Stimulated activated naive B cell treated with anti-CD40 and anti-IgM and Interleukin-4, amounts not matched to agents 10 μg/mL and 1 μg/mL and 100 μg/mL, for 72 hours (primary cell): ENCODE measurements around the gene GRIN2A.

Experiments used
- ATAC-seq, 2 donors: fragments of 150-1000 bp; cut with Tn5 transposase; replicated peaks; 2 replicates each; pipeline ENCODE4 v1.10.0; 2021; ENCODE audit warnings: moderate library complexity in 1 of 2
- DNase-seq: peaks from one replicate; pipeline ENCODE4 v3.0.0; 2021
- H3K27ac Mint-ChIP-seq: one replicate; pipeline ENCODE4 v1.8.0; 2022; ENCODE audit warnings: mild to moderate bottlenecking, mixed read lengths
- H3K27me3 Mint-ChIP-seq, 2 donors: one replicate each; pipeline ENCODE4 v1.8.0; 2022; ENCODE audit warnings: mixed read lengths in 2 of 2
- H3K36me3 Mint-ChIP-seq, 2 donors: one replicate each; pipeline ENCODE4 v1.8.0; 2022; ENCODE audit warnings: mixed read lengths in 2 of 2, mild to moderate bottlenecking in 1 of 2
- H3K4me1 Mint-ChIP-seq, 2 donors: one replicate each; pipeline ENCODE4 v1.8.0; 2022; ENCODE audit warnings: mixed read lengths in 2 of 2, mild to moderate bottlenecking in 1 of 2
- H3K4me3 Mint-ChIP-seq, 2 donors: one replicate each; pipeline ENCODE4 v1.8.0; 2022; ENCODE audit warnings: mild to moderate bottlenecking in 2 of 2, mixed read lengths in 2 of 2, moderate library complexity in 1 of 2
- H3K9me3 Mint-ChIP-seq, 2 donors: one replicate each; pipeline ENCODE4 v1.8.0; 2022; ENCODE audit warnings: mixed read lengths in 2 of 2, mild to moderate bottlenecking in 1 of 2

The GRIN2A gene

DNA sequence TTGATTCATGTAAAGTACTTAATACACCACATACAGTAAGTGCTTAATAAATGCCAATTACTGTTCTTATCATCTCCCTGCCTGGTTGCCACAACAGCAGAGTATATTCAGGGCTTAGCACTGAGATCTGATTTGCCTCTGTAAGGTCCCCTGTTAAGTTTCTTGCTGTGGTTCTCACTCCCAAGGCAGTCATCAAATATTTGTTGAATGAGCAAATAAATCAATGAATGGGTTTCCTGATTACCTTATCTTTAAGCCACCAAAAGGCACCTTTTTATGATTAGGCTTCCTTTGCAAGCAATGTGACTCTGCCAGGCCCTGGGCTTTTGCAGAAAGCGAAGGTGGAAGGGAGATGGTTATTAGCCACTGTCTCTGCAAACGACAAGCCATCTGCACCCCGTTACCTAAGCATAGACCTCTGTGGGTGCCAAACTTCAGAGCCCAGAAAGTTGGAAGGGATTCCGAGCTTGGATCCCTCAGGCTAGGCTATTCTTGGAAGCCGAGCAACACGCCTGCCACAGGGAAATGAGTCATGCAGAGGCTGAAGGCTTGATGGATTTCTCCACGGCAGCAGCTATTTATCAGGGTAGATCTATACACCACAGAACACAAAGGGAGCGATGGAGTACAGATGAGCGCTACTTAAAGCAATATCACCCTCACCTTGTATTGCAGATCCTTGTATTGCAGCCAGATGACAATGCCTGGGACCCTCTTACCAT, 102.0 kb downstream of the GRIN2A start:
- H3K4me3 Mint-ChIP-seq = no peak overlapping the region
- H3K4me1 Mint-ChIP-seq = no peaks in the 10 kb centered on the region
- H3K27me3 Mint-ChIP-seq = peaks cover 28 to 47% of the 10 kb centered on the region in 2 donors
- peaks cover 0 to 1% of the 10 kb centered on the region in 2 donors for H3K9me3 Mint-ChIP-seq
- no peak overlapping the region for H3K27ac Mint-ChIP-seq
- ATAC-seq (no peak), DNase-seq (no peak)
- H3K36me3 Mint-ChIP-seq = no peaks in the 10 kb centered on the region

DNA sequence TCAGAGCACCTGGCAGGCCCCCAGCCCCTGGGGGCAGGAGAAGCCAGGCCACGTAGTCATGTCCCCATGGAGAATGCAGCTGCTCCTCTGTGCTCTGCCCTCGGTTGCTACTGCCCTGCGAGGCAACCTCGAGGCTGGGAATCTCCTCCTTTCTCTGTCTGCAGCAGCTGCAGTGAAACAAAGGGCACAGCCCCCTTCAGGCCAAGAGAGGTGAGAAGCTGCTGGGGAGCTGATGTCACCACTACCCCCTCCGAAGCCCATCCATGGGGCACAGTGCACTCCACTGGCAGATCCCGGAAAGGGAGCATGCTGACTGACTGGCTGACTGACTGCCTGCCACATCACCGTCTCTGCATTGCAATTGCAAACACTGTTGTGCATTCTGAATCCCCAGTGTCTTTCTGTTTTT, 103.7 kb downstream of the GRIN2A start:
- Mint-ChIP-seq H3K27ac (no peak overlapping the region), H3K9me3 (peaks cover 0 to 1% of the 10 kb centered on the region in 2 donors), H3K4me1 (no peaks in the 10 kb centered on the region), H3K27me3 (peaks cover 26 to 34% of the 10 kb centered on the region in 2 donors), H3K36me3 (no peaks in the 10 kb centered on the region), H3K4me3 (no peak overlapping the region)
- ATAC-seq (no peak), DNase-seq (no peak)

DNA sequence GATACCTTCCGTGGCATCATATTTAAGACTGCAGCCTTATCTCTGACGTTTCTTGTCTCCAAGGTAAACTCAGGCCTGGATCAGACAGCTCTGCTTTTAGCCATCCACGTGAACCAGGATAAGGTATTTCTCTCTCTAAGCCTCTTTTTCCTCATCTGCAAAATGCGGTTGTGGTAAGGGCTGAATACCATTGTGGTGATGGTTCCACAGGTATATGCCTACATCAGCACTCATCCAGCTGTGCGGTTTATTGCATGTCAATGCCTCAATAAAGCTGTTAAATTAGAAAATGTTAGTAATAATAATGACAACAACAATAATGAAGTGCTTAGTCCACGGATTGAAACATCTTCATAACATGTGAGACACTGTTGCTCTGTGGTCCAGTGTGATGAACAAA, 104.4 kb downstream of the GRIN2A start:
- peaks cover 0 to 1% of the 10 kb centered on the region in 2 donors for H3K9me3 Mint-ChIP-seq
- DNase-seq = no peak
- peaks cover 21 to 30% of the 10 kb centered on the region in 2 donors for H3K27me3 Mint-ChIP-seq
- no peaks in the 10 kb centered on the region for H3K4me1 Mint-ChIP-seq
- no peak for ATAC-seq
- no peak overlapping the region for H3K4me3 Mint-ChIP-seq
- H3K36me3 Mint-ChIP-seq = no peaks in the 10 kb centered on the region
- no peak overlapping the region for H3K27ac Mint-ChIP-seq

DNA sequence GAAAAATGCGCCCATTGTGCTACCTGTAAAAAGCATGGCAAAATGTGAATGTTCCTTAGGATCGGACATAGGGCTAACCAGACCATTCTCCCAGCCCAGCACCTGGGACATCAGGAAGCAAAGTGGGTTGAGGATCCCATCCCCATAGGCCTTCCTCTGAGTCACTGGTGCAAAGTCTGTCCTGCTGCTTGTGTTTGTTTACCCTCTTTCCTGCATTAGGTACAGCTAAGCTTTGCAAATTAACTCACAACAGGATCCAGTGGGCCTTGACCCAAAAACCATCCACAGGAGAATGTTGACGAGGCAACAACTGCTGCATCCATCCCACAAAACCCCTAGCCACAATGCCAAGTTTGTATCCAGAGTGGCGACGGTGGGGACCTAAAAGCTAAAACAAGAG, 106.2 kb downstream of the GRIN2A start:
- Mint-ChIP-seq H3K36me3 (no peaks in the 10 kb centered on the region), H3K4me3 (no peak overlapping the region), H3K9me3 (peaks cover 0 to 1% of the 10 kb centered on the region in 2 donors), H3K4me1 (no peaks in the 10 kb centered on the region), H3K27ac (no peak overlapping the region), H3K27me3 (peaks cover 21 to 26% of the 10 kb centered on the region in 2 donors)
- ATAC-seq (no peak), DNase-seq (no peak)

DNA sequence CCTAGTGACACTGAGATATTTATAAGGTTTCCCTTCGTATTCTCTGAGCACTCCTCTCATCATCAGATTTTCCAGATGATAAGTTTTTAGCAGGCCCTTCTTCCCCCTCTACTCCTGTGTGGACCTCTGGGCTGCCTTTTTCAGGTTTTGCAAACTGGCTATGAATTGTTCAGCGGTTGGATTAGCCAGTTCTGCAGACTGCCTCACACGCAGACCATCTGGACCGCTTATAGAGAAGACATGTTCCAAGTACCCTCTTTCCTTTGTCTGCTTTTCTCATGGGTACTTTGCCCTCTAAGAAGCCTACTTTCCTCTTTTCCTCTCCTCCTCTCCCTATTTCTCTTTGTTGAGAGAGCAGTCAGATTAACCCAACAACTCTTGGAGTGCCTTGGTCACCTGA, 111.6 kb downstream of the GRIN2A start:
- Mint-ChIP-seq H3K4me3 (no peak overlapping the region), H3K27me3 (peaks cover 16 to 19% of the 10 kb centered on the region in 2 donors), H3K27ac (no peak overlapping the region), H3K9me3 (peaks cover 0 to 2% of the 10 kb centered on the region in 2 donors), H3K36me3 (no peaks in the 10 kb centered on the region), H3K4me1 (no peaks in the 10 kb centered on the region)
- DNase-seq = no peak
- ATAC-seq = no peak

DNA sequence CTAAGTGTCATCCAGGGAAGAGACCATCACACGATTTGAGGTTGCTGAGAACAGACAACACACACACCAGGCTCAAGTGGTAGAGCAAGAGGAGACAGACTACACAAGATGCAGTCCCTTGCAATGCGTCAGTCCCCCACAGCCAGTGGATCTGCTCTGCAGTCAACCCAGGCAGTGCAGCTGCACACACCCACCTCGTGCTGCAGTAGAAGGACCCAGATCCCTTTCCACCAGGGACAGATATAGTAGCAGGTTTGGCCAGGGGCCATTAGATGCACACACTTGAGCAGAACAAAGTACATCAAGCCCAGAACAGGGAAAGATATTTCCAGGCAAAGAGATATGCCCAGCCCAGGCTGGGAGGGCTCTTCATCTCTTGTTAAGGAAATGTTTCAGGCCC, 112.9 kb downstream of the GRIN2A start:
- H3K4me3 Mint-ChIP-seq = no peak overlapping the region
- H3K36me3 Mint-ChIP-seq = no peaks in the 10 kb centered on the region
- no peak overlapping the region for H3K27ac Mint-ChIP-seq
- DNase-seq = no peak
- H3K9me3 Mint-ChIP-seq = peaks cover 0 to 2% of the 10 kb centered on the region in 2 donors
- no peak for ATAC-seq
- H3K27me3 Mint-ChIP-seq = peaks cover 16 to 20% of the 10 kb centered on the region in 2 donors
- H3K4me1 Mint-ChIP-seq = no peaks in the 10 kb centered on the region

DNA sequence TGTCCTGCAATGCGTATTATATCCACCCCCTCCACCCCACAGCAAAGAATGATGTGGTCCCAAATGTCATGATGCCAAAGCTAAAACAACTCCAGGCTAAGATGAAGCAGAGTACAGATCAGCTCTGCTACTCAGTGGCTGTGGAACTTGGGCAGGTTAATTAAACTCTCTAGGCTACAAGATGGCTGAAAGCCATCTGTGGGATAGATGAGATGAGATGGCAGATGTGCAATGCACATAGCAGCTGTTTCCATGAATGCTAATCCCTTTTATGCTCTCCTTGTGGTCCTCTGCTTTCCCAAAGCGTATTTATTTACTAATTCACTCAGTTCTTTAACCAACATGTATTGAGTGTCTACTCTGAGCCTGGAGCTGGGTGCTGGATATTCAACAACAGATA, 114.4 kb downstream of the GRIN2A start:
- Mint-ChIP-seq H3K36me3 (no peaks in the 10 kb centered on the region), H3K27ac (no peak overlapping the region), H3K4me1 (no peaks in the 10 kb centered on the region), H3K27me3 (peaks cover 16 to 23% of the 10 kb centered on the region in 2 donors), H3K9me3 (peaks cover 0 to 2% of the 10 kb centered on the region in 2 donors), H3K4me3 (no peak overlapping the region)
- no peak for ATAC-seq
- DNase-seq = no peak

DNA sequence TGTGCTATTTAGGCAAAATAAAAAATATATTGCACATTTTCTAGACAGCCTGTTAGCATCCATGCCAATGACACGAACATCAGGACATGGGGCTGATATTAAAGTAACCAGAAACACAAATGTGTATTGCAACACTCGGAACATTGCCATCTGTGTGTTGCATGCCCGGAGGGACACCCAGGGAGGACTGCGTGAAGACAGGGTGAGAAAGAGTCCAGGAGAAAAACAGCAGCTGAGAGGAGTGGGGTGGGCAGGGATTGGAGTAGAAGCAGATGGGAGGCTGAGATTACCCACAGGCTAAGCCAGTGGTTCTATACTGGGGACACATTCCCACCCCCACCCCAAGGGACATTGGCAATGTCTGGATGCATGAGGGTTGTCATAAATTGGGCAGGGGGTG, 114.8 kb downstream of the GRIN2A start:
- no peak for ATAC-seq
- Mint-ChIP-seq H3K4me1 (no peaks in the 10 kb centered on the region), H3K36me3 (no peaks in the 10 kb centered on the region), H3K4me3 (no peak overlapping the region), H3K27ac (no peak overlapping the region), H3K27me3 (peaks cover 16 to 23% of the 10 kb centered on the region in 2 donors), H3K9me3 (peaks cover 0 to 2% of the 10 kb centered on the region in 2 donors)
- no peak for DNase-seq

DNA sequence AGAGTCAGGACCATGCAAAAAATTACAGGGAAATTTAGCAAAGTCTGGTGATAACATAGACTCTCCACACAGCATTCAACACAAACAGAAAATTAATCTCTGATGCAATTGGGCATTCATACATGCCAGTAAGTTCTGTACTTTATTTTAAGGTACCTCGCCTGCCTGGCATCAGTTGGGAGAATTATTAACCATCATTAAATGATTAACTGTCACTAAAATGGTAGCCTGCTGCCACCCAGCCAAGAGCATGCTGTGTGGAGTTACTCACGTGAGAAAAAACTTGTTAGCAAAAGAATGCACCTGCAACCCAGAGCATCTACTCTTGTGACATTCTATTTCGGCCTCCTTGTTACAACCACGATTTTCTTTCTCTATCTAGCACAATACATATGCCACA, 117.2 kb downstream of the GRIN2A start:
- H3K36me3 Mint-ChIP-seq = no peaks in the 10 kb centered on the region
- H3K9me3 Mint-ChIP-seq = peaks cover 0 to 2% of the 10 kb centered on the region in 2 donors
- no peak overlapping the region for H3K4me3 Mint-ChIP-seq
- H3K27me3 Mint-ChIP-seq = peaks cover 16 to 18% of the 10 kb centered on the region in 2 donors
- no peak overlapping the region for H3K27ac Mint-ChIP-seq
- no peak for ATAC-seq
- DNase-seq = no peak
- no peaks in the 10 kb centered on the region for H3K4me1 Mint-ChIP-seq

DNA sequence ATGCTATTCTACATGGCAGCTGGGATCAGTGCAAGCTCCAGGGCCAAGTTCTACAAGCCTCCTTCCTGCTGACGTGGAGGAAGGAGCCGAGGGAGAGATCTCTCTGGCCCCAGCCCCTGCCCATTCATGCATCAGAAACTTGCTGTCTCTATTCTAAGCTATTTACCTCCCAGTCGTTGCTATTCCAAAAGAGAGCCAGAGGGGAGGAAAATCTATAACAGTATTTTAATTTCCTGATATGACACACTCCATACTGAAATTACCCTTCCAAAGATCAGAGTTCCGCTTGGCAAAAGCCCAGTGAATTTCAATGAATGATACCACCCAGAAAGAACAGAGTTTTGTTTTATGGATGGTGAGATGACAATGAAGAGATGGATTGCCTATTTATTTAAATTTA, 133.4 kb downstream of the GRIN2A start:
- Mint-ChIP-seq H3K4me3 (no peak overlapping the region), H3K27me3 (peaks cover 29 to 42% of the 10 kb centered on the region in 2 donors), H3K36me3 (no peaks in the 10 kb centered on the region), H3K4me1 (no peaks in the 10 kb centered on the region), H3K9me3 (peaks cover 0 to 1% of the 10 kb centered on the region in 2 donors), H3K27ac (no peak overlapping the region)
- no peak for DNase-seq
- ATAC-seq = no peak

DNA sequence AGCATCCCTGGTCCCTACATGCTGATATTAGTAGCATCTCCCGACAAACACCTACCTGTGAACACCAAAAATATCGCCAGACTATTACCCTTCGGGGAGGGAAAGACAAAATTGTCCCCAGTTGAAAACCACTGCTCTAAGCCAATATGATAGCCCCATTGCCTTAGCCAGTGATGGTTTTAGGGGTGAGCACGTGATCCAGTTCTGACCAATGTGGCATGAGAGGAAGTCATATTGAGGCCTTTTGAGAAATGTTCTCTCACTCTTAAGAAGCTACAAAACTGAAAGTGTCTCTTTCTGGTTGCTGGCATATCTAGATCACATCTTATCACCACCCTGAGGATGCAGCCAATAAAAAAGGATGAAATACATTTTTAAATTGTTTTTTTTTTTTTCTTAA, 136.3 kb downstream of the GRIN2A start:
- Mint-ChIP-seq H3K36me3 (no peaks in the 10 kb centered on the region), H3K4me3 (no peak overlapping the region), H3K4me1 (no peaks in the 10 kb centered on the region), H3K9me3 (peaks cover 0 to 1% of the 10 kb centered on the region in 2 donors), H3K27ac (no peak overlapping the region), H3K27me3 (peaks cover 21 to 22% of the 10 kb centered on the region in 2 donors)
- DNase-seq (no peak), ATAC-seq (no peak)

DNA sequence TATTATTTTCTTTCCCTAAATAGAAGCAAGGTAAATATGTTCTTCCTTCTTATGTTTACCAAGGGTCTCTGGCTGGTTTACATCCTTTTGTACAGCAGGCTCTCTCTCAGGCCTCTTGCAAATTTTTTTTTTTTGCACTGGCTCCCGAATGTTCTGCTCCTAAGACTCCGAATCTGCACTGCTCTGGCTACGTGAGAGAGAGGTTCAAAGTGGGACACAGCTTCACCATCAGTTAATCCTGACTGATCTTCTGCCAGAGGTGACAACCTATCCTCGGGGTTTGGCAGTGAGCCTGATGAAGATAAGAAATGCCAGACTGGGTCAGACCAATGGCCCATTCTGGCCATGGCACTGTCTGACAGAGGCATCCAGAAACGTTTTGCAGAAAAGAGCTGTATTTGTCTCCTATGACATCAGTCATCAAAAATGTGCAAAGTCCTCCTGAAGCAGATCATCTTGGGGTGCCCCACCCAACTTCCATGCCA, 136.9 kb downstream of the GRIN2A start:
- DNase-seq = no peak
- Mint-ChIP-seq H3K36me3 (no peaks in the 10 kb centered on the region), H3K4me3 (no peak overlapping the region), H3K27me3 (peaks cover 20 to 21% of the 10 kb centered on the region in 2 donors), H3K9me3 (peaks cover 0 to 1% of the 10 kb centered on the region in 2 donors), H3K4me1 (no peaks in the 10 kb centered on the region), H3K27ac (no peak overlapping the region)
- no peak for ATAC-seq

DNA sequence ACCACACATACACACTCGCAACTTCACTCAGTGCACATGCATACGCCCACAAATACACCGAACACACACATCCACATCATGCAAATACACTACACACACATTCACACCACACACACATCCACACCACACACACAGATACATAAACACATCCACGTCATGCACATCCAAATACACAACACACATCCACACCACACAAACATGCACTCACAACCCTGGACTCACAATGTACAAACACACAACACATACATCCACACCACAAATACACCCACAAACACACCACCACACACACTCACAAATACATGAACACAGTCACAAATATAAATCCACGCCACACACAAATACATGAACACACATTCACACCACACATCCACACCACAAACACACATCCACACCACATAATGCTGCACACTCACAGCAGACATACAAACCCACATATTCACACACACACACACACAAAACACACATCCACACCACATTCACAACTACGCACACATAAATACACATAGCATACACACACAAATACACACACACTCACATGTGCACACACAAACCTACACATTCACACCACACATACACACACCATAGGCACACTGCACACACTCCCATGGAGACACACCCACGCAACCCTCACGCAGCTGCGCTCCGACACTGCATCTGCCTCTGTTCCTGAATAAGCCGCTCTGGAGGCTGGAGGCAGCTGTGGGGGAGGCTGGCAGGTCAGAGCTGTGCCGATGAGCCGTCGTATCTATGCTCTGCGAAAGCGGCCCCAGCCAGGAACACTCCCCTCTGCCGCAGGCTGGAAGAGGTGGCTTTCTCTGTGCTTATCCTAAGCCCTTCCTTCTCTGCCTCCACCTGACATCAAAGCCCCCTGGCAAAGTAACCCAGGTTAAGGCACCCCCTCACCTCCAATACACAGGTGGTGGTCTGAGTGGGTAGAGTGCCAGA, 141.8 kb downstream of the GRIN2A start:
- H3K36me3 Mint-ChIP-seq = no peaks in the 10 kb centered on the region
- H3K9me3 Mint-ChIP-seq = no peaks in the 10 kb centered on the region
- peaks cover 1 to 19% of the 10 kb centered on the region in 2 donors for H3K27me3 Mint-ChIP-seq
- no peak overlapping the region for H3K27ac Mint-ChIP-seq
- DNase-seq = no peak
- H3K4me3 Mint-ChIP-seq = no peak overlapping the region
- ATAC-seq = no peak
- H3K4me1 Mint-ChIP-seq = peaks cover 0 to 4% of the 10 kb centered on the region in 2 donors

DNA sequence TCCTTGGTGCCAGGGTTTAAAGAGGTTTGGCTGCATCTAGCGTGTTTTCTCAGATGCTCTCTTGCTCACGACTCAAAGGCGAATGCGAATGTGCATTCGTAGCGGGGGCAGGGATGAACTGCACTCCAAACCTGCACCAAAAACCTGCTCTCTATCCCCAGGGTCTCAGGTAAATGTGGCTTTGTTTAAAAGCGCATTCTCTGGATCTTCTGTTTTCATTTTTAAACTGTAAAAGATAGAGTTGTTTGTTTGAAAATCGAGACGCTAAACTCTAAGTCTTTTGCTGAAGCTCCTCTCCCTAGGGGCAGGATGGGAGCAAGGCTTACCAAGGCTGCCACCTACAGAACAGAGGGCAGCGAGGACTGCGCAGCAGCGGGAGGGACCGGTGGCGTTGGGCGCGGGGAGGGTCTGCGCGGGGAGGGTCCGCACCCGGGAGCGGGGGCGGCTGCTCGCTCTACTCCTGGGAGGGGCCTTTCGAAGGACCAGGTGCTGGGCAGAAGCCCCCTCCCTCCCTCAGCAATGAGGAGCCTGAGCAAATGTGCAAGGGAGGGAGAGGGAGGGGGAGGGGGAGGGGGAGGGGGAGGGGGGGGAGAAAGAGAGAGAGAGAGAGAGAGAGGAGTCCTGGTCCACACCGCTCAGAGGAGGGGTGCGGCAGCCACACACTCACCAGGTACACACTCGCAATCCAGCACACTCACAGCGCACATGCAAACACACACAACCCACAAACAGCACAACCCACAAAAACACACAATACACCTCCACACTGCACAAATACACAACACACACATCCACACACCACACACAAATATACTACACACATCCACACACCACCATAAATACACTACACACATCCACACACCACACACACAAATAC, 142.8 kb downstream of the GRIN2A start:
- peak overlapping the region; percentile 22 to 53 for H3K4me3 Mint-ChIP-seq
- no peaks in the 10 kb centered on the region for H3K9me3 Mint-ChIP-seq
- H3K27ac Mint-ChIP-seq = no peak overlapping the region
- H3K27me3 Mint-ChIP-seq = peaks cover 7 to 22% of the 10 kb centered on the region in 2 donors
- peaks cover 0 to 4% of the 10 kb centered on the region in 2 donors for H3K4me1 Mint-ChIP-seq
- ATAC-seq (peak; percentile 57 to 59), DNase-seq (no peak)
- H3K36me3 Mint-ChIP-seq = no peaks in the 10 kb centered on the region
